Testis (tissue), 2 donors: ENCODE measurements around the gene FAM228A.
"Not testable (repeated sequence)": the region's sequence is repeated elsewhere in the genome, so short reads cannot be mapped to it uniquely, and the experiment has no call there.

Source experiments
- POLR2A ChIP-seq: fragments of 450-650 bp; IDR thresholded peaks from one replicate; pipeline ENCODE4 v1.6.1; 2017; ENCODE audit warnings: antibody characterized with exemption, mild to moderate bottlenecking, moderate library complexity
- TF ChIP-seq, protein P1 (sequence below), 3 experiments: fragments of 450-650 bp in 2 of 3; fragments of 200-600 bp in 1 of 3; sonication (generic) in 1 of 3; IDR thresholded peaks; one replicate each; pipeline ENCODE4 v1.5.1; 2016 to 2019; ENCODE audit warnings: antibody characterized with exemption in 3 of 3, mild to moderate bottlenecking in 2 of 3, moderate library complexity in 1 of 3

- TF ChIP-seq, protein P1, sequence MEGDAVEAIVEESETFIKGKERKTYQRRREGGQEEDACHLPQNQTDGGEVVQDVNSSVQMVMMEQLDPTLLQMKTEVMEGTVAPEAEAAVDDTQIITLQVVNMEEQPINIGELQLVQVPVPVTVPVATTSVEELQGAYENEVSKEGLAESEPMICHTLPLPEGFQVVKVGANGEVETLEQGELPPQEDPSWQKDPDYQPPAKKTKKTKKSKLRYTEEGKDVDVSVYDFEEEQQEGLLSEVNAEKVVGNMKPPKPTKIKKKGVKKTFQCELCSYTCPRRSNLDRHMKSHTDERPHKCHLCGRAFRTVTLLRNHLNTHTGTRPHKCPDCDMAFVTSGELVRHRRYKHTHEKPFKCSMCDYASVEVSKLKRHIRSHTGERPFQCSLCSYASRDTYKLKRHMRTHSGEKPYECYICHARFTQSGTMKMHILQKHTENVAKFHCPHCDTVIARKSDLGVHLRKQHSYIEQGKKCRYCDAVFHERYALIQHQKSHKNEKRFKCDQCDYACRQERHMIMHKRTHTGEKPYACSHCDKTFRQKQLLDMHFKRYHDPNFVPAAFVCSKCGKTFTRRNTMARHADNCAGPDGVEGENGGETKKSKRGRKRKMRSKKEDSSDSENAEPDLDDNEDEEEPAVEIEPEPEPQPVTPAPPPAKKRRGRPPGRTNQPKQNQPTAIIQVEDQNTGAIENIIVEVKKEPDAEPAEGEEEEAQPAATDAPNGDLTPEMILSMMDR (IDR thresholded peaks at IDR 0.05), result not testable (repeated sequence)
- TF ChIP-seq POLR2A, result not testable (repeated sequence)
Measured at GRCh38 chr2:24140305-24140704, 34.5 kb upstream of the FAM228A start.
